H1 (cell line): ENCODE measurements around the gene TUBB4B. TPM values are rescaled to one million over a fixed set of nuclear protein-coding genes. Genes with fewer than 3 reads are reported as not detected.

Source experiments
- CTCF ChIA-PET: fragments of 300-600 bp; sonication (Branson Sonifier 250); formaldehyde crosslinking; loops from one replicate; lab custom pipeline; 2021; ENCODE audit not compliant: partially characterized antibody; lab: Charles Lee
- POLR2A ChIA-PET: fragments of 300-600 bp; sonication (Branson Sonifier 250); formaldehyde crosslinking; loops from one replicate; lab custom pipeline; 2021; ENCODE audit warnings: inconsistent platforms; ENCODE audit not compliant: partially characterized antibody; lab: Charles Lee
- DNase-seq, 2 experiments: peaks; one replicate each; pipeline versions ENCODE4 v3.0.0 to v3.0.0-alpha.2; 2010 to 2022; ENCODE audit warnings: low spot score in 2 of 2, low read depth in 1 of 2, mixed read lengths in 1 of 2
- FAIRE-seq: peaks from 2 replicates; lab custom pipeline; 2011; peaks lifted over from hg19 to GRCh38; lab: Jason Lieb, UNC
- H2AFZ ChIP-seq: 2 replicates; pipeline ENCODE4 v1.8.1; 2012; ENCODE audit warnings: low read length, inconsistent platforms
- H2AK5ac ChIP-seq: 2 replicates; pipeline ENCODE4 v1.6.1; 2013; ENCODE audit warnings: low read depth, low read length
- H2BK120ac ChIP-seq: replicated peaks from 2 replicates; pipeline ENCODE3; 2013; ENCODE audit warnings: low read depth, low read length, inconsistent platforms
- H2BK12ac ChIP-seq: 2 replicates; pipeline ENCODE4 v1.6.1; 2013; ENCODE audit warnings: low read depth, low read length
- H2BK15ac ChIP-seq: 2 replicates; pipeline ENCODE4 v1.6.1; 2013; ENCODE audit warnings: low read length
- H2BK20ac ChIP-seq: 2 replicates; pipeline ENCODE4 v1.6.1; 2013; ENCODE audit warnings: low read length
- H2BK5ac ChIP-seq: 2 replicates; pipeline ENCODE4 v1.6.1; 2013; ENCODE audit warnings: low read depth, low read length
- H3K14ac ChIP-seq: 2 replicates; pipeline ENCODE4 v1.6.1; 2013; ENCODE audit warnings: inconsistent platforms; ENCODE audit not compliant: insufficient read length
- H3K18ac ChIP-seq: 2 replicates; pipeline ENCODE4 v1.6.1; 2013; ENCODE audit warnings: low read length; ENCODE audit errors: extremely low read depth
- H3K23ac ChIP-seq: 2 replicates; pipeline ENCODE4 v1.6.1; 2013; ENCODE audit warnings: inconsistent platforms; ENCODE audit not compliant: insufficient read length
- H3K23me2 ChIP-seq: 2 replicates; pipeline ENCODE4 v1.6.1; 2013; ENCODE audit warnings: low read depth, low read length
- H3K27ac ChIP-seq: 2 replicates; pipeline ENCODE4 v1.6.1; 2011; ENCODE audit warnings: low read depth, low read length, inconsistent platforms
- H3K27me3 ChIP-seq, 4 experiments: replicated peaks in 1 of 4; 1 replicate in 1 of 4; 2 replicates in 3 of 4; pipeline versions ENCODE4 v1.6.1 to v1.8.1; 2011 to 2013; ENCODE audit warnings: low read length in 3 of 4, mild to moderate bottlenecking in 3 of 4, inconsistent platforms in 2 of 4, mixed read lengths in 2 of 4, moderate library complexity in 1 of 4; ENCODE audit not compliant: control insufficient read depth in 3 of 4, insufficient read depth in 3 of 4; ENCODE audit errors: extremely low read depth in 1 of 4
- H3K36me3 ChIP-seq, 4 experiments: 2 replicates each; pipeline versions ENCODE4 v1.6.1 to v1.8.1; 2011 to 2013; ENCODE audit warnings: mild to moderate bottlenecking in 4 of 4, low read length in 3 of 4, moderate library complexity in 2 of 4, control low read depth in 1 of 4, inconsistent platforms in 1 of 4; ENCODE audit not compliant: insufficient read depth in 4 of 4, control insufficient read depth in 2 of 4
- H3K4ac ChIP-seq: replicated peaks from 2 replicates; pipeline ENCODE3; 2013; ENCODE audit warnings: low read length, low read depth, mixed read lengths, inconsistent platforms; ENCODE audit not compliant: insufficient read length
- H3K4me1 ChIP-seq, 4 experiments: replicated peaks in 1 of 4; 1 replicate in 1 of 4; 2 replicates in 3 of 4; pipeline versions ENCODE4 v1.6.1 to v1.8.1; 2011 to 2013; ENCODE audit warnings: low read length in 3 of 4, inconsistent platforms in 2 of 4, mixed read lengths in 1 of 4; ENCODE audit not compliant: insufficient read depth in 4 of 4, control insufficient read depth in 3 of 4
- H3K4me2 ChIP-seq, 2 experiments: 2 replicates each; pipeline versions ENCODE4 v1.6.1 to v1.8.1; 2011 to 2013; ENCODE audit warnings: low read depth in 2 of 2, low read length in 2 of 2, control low read depth in 1 of 2, inconsistent platforms in 1 of 2, mild to moderate bottlenecking in 1 of 2; ENCODE audit not compliant: insufficient read depth in 1 of 2
- H3K4me3 ChIP-seq, 4 experiments: fragments of 200-600, 300-600 bp in 1 of 4; sonication (generic), shearing (Covaris generic), sonication (Bioruptor Twin) in 1 of 4; 2 replicates each; pipeline versions ENCODE4 v1.5.1 to v1.8.1; 2011 to 2016; ENCODE audit warnings: low read length in 4 of 4, low read depth in 3 of 4, control low read depth in 2 of 4, inconsistent platforms in 2 of 4, mild to moderate bottlenecking in 2 of 4, mixed read lengths in 1 of 4, moderate library complexity in 1 of 4; ENCODE audit not compliant: insufficient read depth in 2 of 4; ENCODE audit errors: extremely low read depth in 1 of 4
- H3K56ac ChIP-seq: replicated peaks from 2 replicates; pipeline ENCODE3; 2013; ENCODE audit warnings: low read depth, mild to moderate bottlenecking, mixed read lengths, low read length, inconsistent platforms; ENCODE audit not compliant: insufficient read length
- H3K79me1 ChIP-seq: 2 replicates; pipeline ENCODE4 v1.6.1; 2013; ENCODE audit warnings: low read depth, low read length, control low read depth
- H3K79me2 ChIP-seq, 2 experiments: 2 replicates each; pipeline versions ENCODE4 v1.6.1 to v1.8.1; 2012 to 2013; ENCODE audit warnings: low read length in 2 of 2, mild to moderate bottlenecking in 2 of 2, inconsistent platforms in 1 of 2; ENCODE audit not compliant: insufficient read depth in 2 of 2, control insufficient read depth in 1 of 2
- H3K9ac ChIP-seq, 4 experiments: replicated peaks in 1 of 4; 1 replicate in 1 of 4; 2 replicates in 3 of 4; pipeline versions ENCODE4 v1.6.1 to v1.8.1; 2011 to 2013; ENCODE audit warnings: low read depth in 3 of 4, low read length in 3 of 4, control low read depth in 2 of 4, mild to moderate bottlenecking in 2 of 4, moderate library complexity in 2 of 4, inconsistent platforms in 1 of 4; ENCODE audit errors: extremely low read depth in 1 of 4
- H3K9me3 ChIP-seq, 2 experiments: 2 replicates each; pipeline versions ENCODE4 v1.6.1 to v1.8.1; 2012 to 2013; ENCODE audit warnings: mild to moderate bottlenecking in 2 of 2, moderate library complexity in 2 of 2, control low read depth in 1 of 2, inconsistent platforms in 1 of 2, low read depth in 1 of 2, low read length in 1 of 2, mixed read lengths in 1 of 2; ENCODE audit not compliant: insufficient read depth in 2 of 2
- H4K20me1 ChIP-seq, 2 experiments: replicated peaks in 1 of 2; 2 replicates each; pipeline versions ENCODE3 to v1.8.1; 2011 to 2013; ENCODE audit warnings: inconsistent platforms in 2 of 2, low read length in 2 of 2, mild to moderate bottlenecking in 1 of 2; ENCODE audit not compliant: insufficient read depth in 2 of 2, control insufficient read depth in 1 of 2
- H4K5ac ChIP-seq: 2 replicates; pipeline ENCODE4 v1.6.1; 2013; ENCODE audit warnings: low read length, low read depth, mixed read lengths, inconsistent platforms; ENCODE audit not compliant: insufficient read length
- H4K8ac ChIP-seq: 2 replicates; pipeline ENCODE4 v1.8.0; 2013; ENCODE audit warnings: mild to moderate bottlenecking, moderate library complexity, low read length, inconsistent platforms; ENCODE audit not compliant: insufficient read depth; ENCODE audit errors: extremely low read depth
- H4K91ac ChIP-seq: replicated peaks from 2 replicates; pipeline ENCODE3; 2013; ENCODE audit warnings: low read length, mixed read lengths, inconsistent platforms; ENCODE audit not compliant: insufficient read length
- CHD1 ChIP-seq: IDR thresholded peaks from 2 replicates; pipeline ENCODE4 v1.6.1; 2012; ENCODE audit warnings: low read depth, low read length, improper control_type of control experiment
- CREB1 ChIP-seq: IDR thresholded peaks from 2 replicates; pipeline ENCODE4 v1.6.1; 2012; ENCODE audit warnings: inconsistent platforms
- CTBP2 ChIP-seq: IDR thresholded peaks from 2 replicates; pipeline ENCODE4 v1.7.0; 2011; ENCODE audit warnings: borderline replicate concordance, mild to moderate bottlenecking, moderate library complexity, mixed read lengths, low read length; ENCODE audit not compliant: insufficient read depth, insufficient read length
- HDAC6 ChIP-seq: IDR thresholded peaks from one replicate; pipeline ENCODE4 v1.7.1; 2012; ENCODE audit warnings: low read depth, mild to moderate bottlenecking, inconsistent platforms, low read length, moderate library complexity
- MAFK ChIP-seq: IDR thresholded peaks from 2 replicates; pipeline ENCODE4 v1.6.1; 2012; ENCODE audit warnings: low read depth, mild to moderate bottlenecking, improper control_type of control experiment, low read length
- RBBP5 ChIP-seq: IDR thresholded peaks from 2 replicates; pipeline ENCODE4 v1.7.1; 2012; ENCODE audit warnings: low read depth, mild to moderate bottlenecking, inconsistent platforms, low read length, moderate library complexity, borderline replicate concordance
- RNF2 ChIP-seq: fragments of 200-900, 300-1000 bp; sonication (generic); IDR thresholded peaks from 2 replicates; pipeline ENCODE4 v1.7.1; 2016; ENCODE audit warnings: borderline replicate concordance, low read depth, mild to moderate bottlenecking, antibody characterized with exemption, low read length; ENCODE audit not compliant: poor library complexity, severe bottlenecking; ENCODE audit errors: missing control alignments
- SIX5 ChIP-seq: IDR thresholded peaks from 2 replicates; pipeline ENCODE4 v1.6.1; 2011; ENCODE audit warnings: mild to moderate bottlenecking, low read depth, low read length
- TAF1 ChIP-seq: IDR thresholded peaks from 2 replicates; pipeline ENCODE4 v1.6.1; 2011; ENCODE audit warnings: mild to moderate bottlenecking, low read depth, low read length
- ZNF274 ChIP-seq: IDR thresholded peaks from 2 replicates; pipeline ENCODE4 v1.7.0; 2012; ENCODE audit warnings: low read length, borderline replicate concordance; ENCODE audit errors: extremely low read depth
- WGBS, 2 experiments: shearing (Covaris generic) in 1 of 2; methylation state at CpG; one replicate each; pipeline versions ENCODE4 v1.1.6 to v1.1.7; 2013 to 2015; ENCODE audit warnings: low lambda C conversion rate in 2 of 2, mixed read lengths in 2 of 2, inconsistent platforms in 1 of 2, low coverage in 1 of 2, missing lambda C conversion rate in 1 of 2; ENCODE audit not compliant: insufficient replicate concordance in 2 of 2, insufficient coverage in 1 of 2, insufficient read length in 1 of 2; ENCODE audit errors: extremely low coverage in 1 of 2, missing lambda C conversion rate in 1 of 2; 5-methylcytosine and 5-hydroxymethylcytosine counted together
- polyA plus RNA-seq, 7 experiments: library from polyadenylated mRNA; depleted of rRNA in 3 of 7; stranded (reverse) in 5 of 7; unstranded in 2 of 7; fragments of >200 nt in 5 of 7; fragments of 200-250 nt in 2 of 7; gene quantifications; 1 replicate in 5 of 7; 2 replicates in 1 of 7; 4 replicates in 1 of 7; pipeline versions ENCODE4 v1.2.1 to v1.2.3, GENCODE V29; 2011 to 2013; ENCODE audit warnings: missing spikeins in 2 of 7, mixed read lengths in 2 of 7
- total RNA-seq: library from RNA; stranded (reverse); fragmentation: NEBNext Ultra II Directional; extraction: Animal tissue kit (Norgen Biotek cat#: 25700); gene quantifications from 2 replicates; pipeline ENCODE4 v1.2.1, GENCODE V29; 2021

The TUBB4B gene
- total and polyA plus RNA-seq, 2 of the 8 experiments (the other 6 are each of a cell fraction or from before 2014, with no cell fraction given): 280 to 307 TPM

GRCh38 chr9:137276473-137277328 is 35.6 kb downstream of the TUBB4B start:
- H2BK5ac ChIP-seq: peak overlapping the region; percentile 91; the same call in 1 of the 2 replicates
- no peaks in the 10 kb centered on the region; a peak in 1 of 4 replicates for H3K9me3 ChIP-seq
- no peaks in the 10 kb centered on the region for H3K79me2 ChIP-seq
- H4K91ac ChIP-seq: peak overlapping the region; percentile 97
- H3K23me2 ChIP-seq: peaks cover 13% of the 10 kb centered on the region; the same call in 1 of the 2 replicates
- H4K20me1 ChIP-seq: peaks cover 4 to 15% of the 10 kb centered on the region in 2 experiments
- peak overlapping the region; percentile 58 to 80 for H3K4me2 ChIP-seq
- no peaks in the 10 kb centered on the region for H3K79me1 ChIP-seq
- H3K27ac ChIP-seq: peak overlapping the region; percentile 28; the same call in 1 of the 2 replicates
- WGBS, 2 experiments: 55% methylated on average over 24 of the region's 30 CpGs; no CpG with 5 or more reads in 1 of the 2 experiments
- peaks cover 0 to 27% (median 14%) of the 10 kb centered on the region in 4 experiments; a peak in 5 of 7 replicates for H3K27me3 ChIP-seq
- H3K23ac ChIP-seq: no peak overlapping the region
- peak overlapping the region; percentile 94 for H4K8ac ChIP-seq
- no peak overlapping the region for H2BK120ac ChIP-seq
- H4K5ac ChIP-seq: peak overlapping the region; percentile 64
- H3K4me1 ChIP-seq: peaks cover 0 to 28% (median 17%) of the 10 kb centered on the region in 4 experiments; a peak in 6 of 7 replicates
- peak overlapping the region; percentile 68 for H3K18ac ChIP-seq
- no peak overlapping the region for H2AFZ ChIP-seq
- H3K56ac ChIP-seq: peak overlapping the region; percentile 32
- peak overlapping the region; percentile 1 to 70 (median 58); a peak in 5 of 8 replicates for H3K4me3 ChIP-seq
- no peak overlapping the region for H2BK12ac ChIP-seq
- H2BK20ac ChIP-seq: no peak overlapping the region
- no peak overlapping the region for H2BK15ac ChIP-seq
- H3K9ac ChIP-seq: 0 out of 7 replicates have a peak overlapping the region, but pooled peaks of 1 of the 4 experiments have one; percentile 4
- peak in 1 of 2 experiments; percentile 68 for DNase-seq
- H3K14ac ChIP-seq: no peak overlapping the region
- H2AK5ac ChIP-seq: peak overlapping the region; percentile 28; the same call in 1 of the 2 replicates
- no peak for FAIRE-seq
- ChIA-PET POLR2A (interaction anchor here (0.6 to 47.8 kb wide), 12 partner anchors 10 to 177 kb away, joined by 3 to 1462 read pairs (median 6); partner anchors contain the start of genes CYSRT1, NDOR1, NELFB and NRARP), CTCF (interaction anchor here (0.7 to 2.7 kb wide), 12 partner anchors 10 to 373 kb away, joined by 3 to 10 read pairs (median 4); partner anchors contain the start of genes EXD3, NELFB, NOXA1 and NRARP)
- peaks cover 0 to 20% (median 4%) of the 10 kb centered on the region in 4 experiments; a peak in 4 of 8 replicates for H3K36me3 ChIP-seq
- peak overlapping the region; percentile 19 for H3K4ac ChIP-seq
- TF ChIP-seq MAFK (no peak), TAF1 (peak; percentile 23; the same call in 1 of the 2 replicates), SIX5 (no peak), RNF2 (no peak), RBBP5 (peak; percentile 68; the same call in 1 of the 2 replicates), CTBP2 (peak; percentile 27), HDAC6 (no peak), CHD1 (no peak), ZNF274 (no peak), CREB1 (no peak)
